WTC11 (cell line): ENCODE measurements around the gene TAF3. TPM values are rescaled to one million over a fixed set of nuclear protein-coding genes. Genes with fewer than 3 reads are reported as not detected.
A peak's percentile ranks its signal among the peaks of the same experiment; 100 is the strongest.
"Not testable (repeated sequence)": the region's sequence is repeated elsewhere in the genome, so short reads cannot be mapped to it uniquely, and the experiment has no call there.

Experiments used
- ATAC-seq: fragments of 200-7000 bp; cut with Tn5 transposase; 2 replicates; pipeline ENCODE4 v1.10.0; 2021; ENCODE audit warnings: mild to moderate bottlenecking, moderate library complexity
- CTCF ChIA-PET: fragments of 300-600 bp; sonication (Branson Sonifier 250); formaldehyde crosslinking; loops from one replicate; lab custom pipeline; 2021; ENCODE audit warnings: antibody characterized with exemption; lab: Charles Lee
- POLR2A ChIA-PET: fragments of 350-600 bp; sonication (Branson Sonifier 250); formaldehyde crosslinking; loops from one replicate; lab custom pipeline; 2021; ENCODE audit warnings: antibody characterized with exemption; lab: Charles Lee
- DNase-seq: peaks from one replicate; pipeline ENCODE4 v3.0.0; 2021; ENCODE audit warnings: low spot score
- H3K27ac Mint-ChIP-seq: 2 replicates; pipeline ENCODE4 v1.8.0; 2021; ENCODE audit warnings: mixed read lengths
- H3K27me3 Mint-ChIP-seq: 2 replicates; pipeline ENCODE4 v1.8.0; 2021; ENCODE audit warnings: low read depth, mild to moderate bottlenecking, moderate library complexity, mixed read lengths
- H3K36me3 Mint-ChIP-seq: 2 replicates; pipeline ENCODE4 v1.8.0; 2021; ENCODE audit warnings: mixed read lengths
- H3K4me1 Mint-ChIP-seq: 2 replicates; pipeline ENCODE4 v1.8.0; 2022; ENCODE audit warnings: mixed read lengths
- H3K4me3 Mint-ChIP-seq: 2 replicates; pipeline ENCODE4 v1.8.0; 2021; ENCODE audit warnings: mild to moderate bottlenecking, moderate library complexity, mixed read lengths
- H3K9me3 Mint-ChIP-seq: 2 replicates; pipeline ENCODE4 v1.8.0; 2021; ENCODE audit warnings: mixed read lengths
- CREB1 ChIP-seq: sonication (generic); formaldehyde crosslinking; IDR thresholded peaks from 2 replicates; pipeline ENCODE4 v1.8.0; 2023; ENCODE audit warnings: mild to moderate bottlenecking, missing genetic modification reagents
- EMX1 ChIP-seq: fragments of 250-450 bp; sonication (Bioruptor Pico); IDR thresholded peaks from 2 replicates; pipeline ENCODE4 v1.8.0; 2021; ENCODE audit warnings: mild to moderate bottlenecking
- FOXJ3 ChIP-seq: sonication (generic); formaldehyde crosslinking; IDR thresholded peaks from 2 replicates; pipeline ENCODE4 v1.9.0; 2021; ENCODE audit warnings: missing genetic modification reagents, mild to moderate bottlenecking, borderline replicate concordance
- HMGA2 ChIP-seq: fragments of 250-450 bp; sonication (Bioruptor Pico); IDR thresholded peaks from 2 replicates; pipeline ENCODE4 v1.4.0; 2021; ENCODE audit warnings: mild to moderate bottlenecking, moderate library complexity
- IRF2 ChIP-seq: sonication (generic); formaldehyde crosslinking; IDR thresholded peaks from 2 replicates; pipeline ENCODE4 v1.8.0; 2022; ENCODE audit warnings: low read depth, missing genetic modification reagents, borderline replicate concordance
- NR3C1 ChIP-seq: sonication (generic); formaldehyde crosslinking; conservative IDR thresholded peaks from 2 replicates; pipeline ENCODE4 v1.8.1; 2023; ENCODE audit warnings: low read depth, mild to moderate bottlenecking, missing genetic modification reagents
- SMAD3 ChIP-seq: sonication (generic); formaldehyde crosslinking; IDR thresholded peaks from 2 replicates; pipeline ENCODE4 v1.8.0; 2022; ENCODE audit warnings: missing genetic modification reagents, mild to moderate bottlenecking, borderline replicate concordance
- SMAD4 ChIP-seq: sonication (generic); formaldehyde crosslinking; IDR thresholded peaks from 2 replicates; pipeline ENCODE4 v1.8.0; 2022; ENCODE audit warnings: mild to moderate bottlenecking, missing genetic modification reagents
- ZNF121 ChIP-seq: sonication (generic); formaldehyde crosslinking; IDR thresholded peaks from 2 replicates; pipeline ENCODE4 v1.8.0; 2023; ENCODE audit warnings: missing genetic modification reagents
- ZNF263 ChIP-seq: sonication (generic); formaldehyde crosslinking; IDR thresholded peaks from 2 replicates; pipeline ENCODE4 v1.8.1; 2022; ENCODE audit warnings: low read depth, mild to moderate bottlenecking, moderate library complexity, missing genetic modification reagents
- ZNF396 ChIP-seq: fragments of 250-450 bp; sonication (Bioruptor Pico); IDR thresholded peaks from 2 replicates; pipeline ENCODE4 v1.8.0; 2021; ENCODE audit warnings: mild to moderate bottlenecking, moderate library complexity, borderline replicate concordance
- total RNA-seq: library from RNA; stranded (reverse); gene quantifications from 3 replicates; pipeline ENCODE4 v1.2.3, GENCODE V29; 2021
- TF ChIP-seq, protein P1 (sequence below): fragments of 250-450 bp; sonication (Bioruptor Pico); IDR thresholded peaks from 2 replicates; pipeline ENCODE4 v2.1.2; 2022; ENCODE audit warnings: mild to moderate bottlenecking, moderate library complexity
- TF ChIP-seq, protein P2 (sequence below): sonication (generic); formaldehyde crosslinking; IDR thresholded peaks from 2 replicates; pipeline ENCODE4 v1.8.0; 2022; ENCODE audit warnings: mild to moderate bottlenecking, missing genetic modification reagents
- TF ChIP-seq, protein P3 (sequence below): sonication (generic); formaldehyde crosslinking; IDR thresholded peaks from 2 replicates; pipeline ENCODE4 v1.8.0; 2022; ENCODE audit warnings: mild to moderate bottlenecking, missing genetic modification reagents
- TF ChIP-seq, protein P4 (sequence below): sonication (generic); formaldehyde crosslinking; IDR thresholded peaks from 2 replicates; pipeline ENCODE4 v1.8.0; 2023; ENCODE audit warnings: mild to moderate bottlenecking, missing genetic modification reagents
- TF ChIP-seq, protein P5 (sequence below): sonication (generic); formaldehyde crosslinking; IDR thresholded peaks from 2 replicates; pipeline ENCODE4 v1.8.1; 2022; ENCODE audit warnings: missing genetic modification reagents, borderline replicate concordance

TAF3 gene
- total RNA-seq, 1 experiment from 2014 or later, result 8.9 TPM

DNA sequence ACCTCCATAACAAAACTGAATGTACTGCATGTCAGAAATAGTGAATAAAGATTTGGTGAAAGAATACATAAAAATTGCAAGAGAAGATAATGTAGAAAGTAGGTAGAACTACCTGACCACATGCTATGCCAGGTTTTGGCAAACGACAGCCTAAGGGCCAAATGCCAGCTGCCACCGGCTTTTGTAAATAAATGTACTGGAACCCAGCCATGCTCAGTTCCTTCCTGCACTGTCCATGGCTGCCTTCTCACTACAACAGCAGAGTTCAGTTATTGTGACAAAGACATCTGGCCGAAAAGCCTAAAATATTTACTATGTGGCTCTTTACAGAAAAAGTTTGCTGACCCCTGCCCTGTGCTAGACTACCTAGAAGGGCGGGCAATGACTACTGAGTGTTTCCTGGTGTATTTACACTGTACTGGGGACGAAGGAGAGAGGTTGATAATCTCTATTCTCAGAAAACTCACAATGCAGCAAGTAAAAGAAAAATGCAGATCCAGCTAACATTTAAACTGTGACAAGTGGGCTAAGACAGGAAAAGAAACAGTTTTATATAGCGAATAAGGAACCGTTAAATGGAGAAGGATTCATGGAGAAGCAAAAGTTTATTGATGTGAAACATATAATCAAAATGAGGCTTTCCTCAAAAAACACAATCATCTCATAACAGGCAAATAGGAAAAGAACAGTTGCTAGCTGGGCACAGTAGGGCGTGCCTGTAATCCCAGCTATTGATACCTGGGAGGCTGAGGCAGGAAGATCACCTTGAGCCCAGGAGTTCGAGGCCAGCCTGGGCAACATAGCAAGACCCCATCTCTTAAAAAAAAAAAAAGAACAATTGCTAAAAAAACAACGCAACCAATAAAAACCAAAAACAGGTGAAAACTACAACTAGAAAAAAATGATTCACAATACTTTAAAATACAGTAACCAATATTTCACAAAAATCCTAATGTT lies 44.2 kb upstream of the TAF3 start:
- ATAC-seq (no peak), DNase-seq (no peak)
- ChIA-PET POLR2A (no interaction called here), CTCF (interaction anchor here (1.2 kb wide), 1 partner anchor 18 kb away, joined by 3 read pairs; no protein-coding TSS in a partner anchor)
- H3K9me3 Mint-ChIP-seq, result no peaks in the 10 kb centered on the region
- H3K36me3 Mint-ChIP-seq, result peaks cover 61% of the 10 kb centered on the region
- H3K4me1 Mint-ChIP-seq, result no peaks in the 10 kb centered on the region
- no peak overlapping the region for H3K4me3 Mint-ChIP-seq
- H3K27ac Mint-ChIP-seq, result no peak overlapping the region
- no peaks in the 10 kb centered on the region for H3K27me3 Mint-ChIP-seq
- TF ChIP-seq, protein P1, sequence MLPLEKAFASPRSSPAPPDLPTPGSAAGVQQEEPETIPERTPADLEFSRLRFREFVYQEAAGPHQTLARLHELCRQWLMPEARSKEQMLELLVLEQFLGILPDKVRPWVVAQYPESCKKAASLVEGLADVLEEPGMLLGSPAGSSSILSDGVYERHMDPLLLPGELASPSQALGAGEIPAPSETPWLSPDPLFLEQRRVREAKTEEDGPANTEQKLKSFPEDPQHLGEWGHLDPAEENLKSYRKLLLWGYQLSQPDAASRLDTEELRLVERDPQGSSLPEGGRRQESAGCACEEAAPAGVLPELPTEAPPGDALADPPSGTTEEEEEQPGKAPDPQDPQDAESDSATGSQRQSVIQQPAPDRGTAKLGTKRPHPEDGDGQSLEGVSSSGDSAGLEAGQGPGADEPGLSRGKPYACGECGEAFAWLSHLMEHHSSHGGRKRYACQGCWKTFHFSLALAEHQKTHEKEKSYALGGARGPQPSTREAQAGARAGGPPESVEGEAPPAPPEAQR, result no peak
- peak; percentile 73; the same call in 1 of the 2 replicates for TF ChIP-seq ZNF121 (CRISPR knock-in tag)

DNA sequence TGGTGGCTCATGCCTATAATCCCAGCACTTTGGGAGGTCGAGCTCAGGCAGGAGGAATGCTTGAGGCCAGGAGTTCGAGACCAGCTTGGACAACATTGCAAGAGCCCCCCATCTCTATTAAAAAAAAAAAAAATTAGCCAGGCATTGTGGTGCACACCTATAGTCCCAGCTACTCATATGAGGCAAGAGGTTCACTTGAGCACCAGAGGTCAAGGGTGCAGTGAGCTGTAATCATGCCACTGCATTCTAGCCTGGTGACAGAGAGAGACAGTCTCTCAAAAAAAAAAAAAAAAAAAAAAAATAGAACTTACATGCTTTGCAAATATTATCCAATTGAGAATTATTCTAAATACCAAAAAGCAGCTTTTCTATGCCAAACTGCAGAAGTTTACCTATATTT lies 41.5 kb upstream of the TAF3 start:
- CTCF ChIA-PET, result interaction anchor here (1.5 kb wide), 1 partner anchor 20 kb away, joined by 5 read pairs; no protein-coding TSS in a partner anchor
- POLR2A ChIA-PET, result no interaction called here
- Mint-ChIP-seq H3K9me3 (no peaks in the 10 kb centered on the region), H3K4me3 (no peak overlapping the region), H3K36me3 (peaks cover 66% of the 10 kb centered on the region), H3K27ac (no peak overlapping the region), H3K27me3 (no peaks in the 10 kb centered on the region), H3K4me1 (no peaks in the 10 kb centered on the region)
- TF ChIP-seq SMAD4 (CRISPR knock-in tag) (no peak), EMX1 (CRISPR knock-in tag) (no peak), HMGA2 (CRISPR knock-in tag) (no peak), FOXJ3 (CRISPR knock-in tag) (no peak), IRF2 (no peak), CREB1 (CRISPR knock-in tag) (no peak), ZNF121 (CRISPR knock-in tag) (no peak), NR3C1 (no peak)
- TF ChIP-seq, protein P2, sequence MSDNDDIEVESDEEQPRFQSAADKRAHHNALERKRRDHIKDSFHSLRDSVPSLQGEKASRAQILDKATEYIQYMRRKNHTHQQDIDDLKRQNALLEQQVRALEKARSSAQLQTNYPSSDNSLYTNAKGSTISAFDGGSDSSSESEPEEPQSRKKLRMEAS, result no peak
- TF ChIP-seq, protein P3, sequence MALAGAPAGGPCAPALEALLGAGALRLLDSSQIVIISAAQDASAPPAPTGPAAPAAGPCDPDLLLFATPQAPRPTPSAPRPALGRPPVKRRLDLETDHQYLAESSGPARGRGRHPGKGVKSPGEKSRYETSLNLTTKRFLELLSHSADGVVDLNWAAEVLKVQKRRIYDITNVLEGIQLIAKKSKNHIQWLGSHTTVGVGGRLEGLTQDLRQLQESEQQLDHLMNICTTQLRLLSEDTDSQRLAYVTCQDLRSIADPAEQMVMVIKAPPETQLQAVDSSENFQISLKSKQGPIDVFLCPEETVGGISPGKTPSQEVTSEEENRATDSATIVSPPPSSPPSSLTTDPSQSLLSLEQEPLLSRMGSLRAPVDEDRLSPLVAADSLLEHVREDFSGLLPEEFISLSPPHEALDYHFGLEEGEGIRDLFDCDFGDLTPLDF (CRISPR knock-in tag), result no peak
- TF ChIP-seq, protein P1, result no peak
- no peak for ATAC-seq
- DNase-seq, result no peak

DNA sequence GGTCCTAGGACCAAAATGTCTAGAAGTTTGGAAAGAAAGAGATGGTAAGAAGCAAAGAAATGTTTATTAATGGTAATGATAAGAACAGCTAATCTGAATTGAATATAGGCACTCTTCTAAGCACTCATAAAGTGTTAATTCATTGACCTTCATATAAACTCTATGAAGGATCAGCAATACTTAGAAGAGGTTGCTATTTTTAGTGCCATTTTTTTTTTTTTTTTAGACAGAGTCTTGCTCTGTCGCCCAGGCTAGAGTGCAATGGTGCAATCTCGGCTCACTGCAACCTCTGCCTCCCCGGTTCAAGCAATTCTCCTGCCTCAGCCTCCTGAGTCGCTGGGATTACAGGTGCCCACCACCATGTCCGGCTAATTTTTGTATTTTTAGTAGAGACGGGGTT lies 36.1 kb upstream of the TAF3 start:
- DNase-seq, POLR2A ChIA-PET, H3K27ac Mint-ChIP-seq, H3K4me1 Mint-ChIP-seq, CTCF ChIA-PET, H3K27me3 Mint-ChIP-seq, H3K4me3 Mint-ChIP-seq, ATAC-seq, H3K9me3 Mint-ChIP-seq: not testable (repeated sequence)
- peaks cover 33% of the 10 kb centered on the region for H3K36me3 Mint-ChIP-seq

DNA sequence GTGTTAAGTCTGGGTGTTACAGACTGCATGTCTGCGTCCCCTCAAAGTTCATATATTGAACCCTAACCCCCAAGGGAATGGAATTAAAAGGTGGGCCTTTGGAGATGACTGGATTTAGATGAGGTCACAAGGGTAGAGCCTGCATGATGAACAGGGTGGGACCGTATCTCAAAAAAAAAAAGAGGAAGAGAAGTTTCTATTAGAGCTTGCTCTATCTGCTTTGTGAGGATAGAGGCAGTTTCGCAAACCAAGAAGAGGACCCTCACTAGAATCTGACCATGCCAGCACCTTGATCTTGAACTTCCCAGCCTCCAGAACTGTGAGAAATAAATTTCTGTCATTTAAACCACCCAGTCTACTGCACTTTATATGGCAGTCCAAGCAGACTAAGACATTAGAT lies 31.9 kb upstream of the TAF3 start:
- POLR2A ChIA-PET, result no interaction called here
- Mint-ChIP-seq H3K27me3 (no peaks in the 10 kb centered on the region), H3K4me3 (no peak overlapping the region), H3K4me1 (peaks cover 22% of the 10 kb centered on the region), H3K9me3 (no peaks in the 10 kb centered on the region), H3K36me3 (peaks cover 3% of the 10 kb centered on the region), H3K27ac (no peak overlapping the region)
- CTCF ChIA-PET, result no interaction called here
- ATAC-seq (no peak), DNase-seq (no peak)
- TF ChIP-seq ZNF396 (no peak), ZNF263 (CRISPR knock-in tag) (no peak), SMAD3 (CRISPR knock-in tag) (no peak), NR3C1 (no peak)
- TF ChIP-seq, protein P4, sequence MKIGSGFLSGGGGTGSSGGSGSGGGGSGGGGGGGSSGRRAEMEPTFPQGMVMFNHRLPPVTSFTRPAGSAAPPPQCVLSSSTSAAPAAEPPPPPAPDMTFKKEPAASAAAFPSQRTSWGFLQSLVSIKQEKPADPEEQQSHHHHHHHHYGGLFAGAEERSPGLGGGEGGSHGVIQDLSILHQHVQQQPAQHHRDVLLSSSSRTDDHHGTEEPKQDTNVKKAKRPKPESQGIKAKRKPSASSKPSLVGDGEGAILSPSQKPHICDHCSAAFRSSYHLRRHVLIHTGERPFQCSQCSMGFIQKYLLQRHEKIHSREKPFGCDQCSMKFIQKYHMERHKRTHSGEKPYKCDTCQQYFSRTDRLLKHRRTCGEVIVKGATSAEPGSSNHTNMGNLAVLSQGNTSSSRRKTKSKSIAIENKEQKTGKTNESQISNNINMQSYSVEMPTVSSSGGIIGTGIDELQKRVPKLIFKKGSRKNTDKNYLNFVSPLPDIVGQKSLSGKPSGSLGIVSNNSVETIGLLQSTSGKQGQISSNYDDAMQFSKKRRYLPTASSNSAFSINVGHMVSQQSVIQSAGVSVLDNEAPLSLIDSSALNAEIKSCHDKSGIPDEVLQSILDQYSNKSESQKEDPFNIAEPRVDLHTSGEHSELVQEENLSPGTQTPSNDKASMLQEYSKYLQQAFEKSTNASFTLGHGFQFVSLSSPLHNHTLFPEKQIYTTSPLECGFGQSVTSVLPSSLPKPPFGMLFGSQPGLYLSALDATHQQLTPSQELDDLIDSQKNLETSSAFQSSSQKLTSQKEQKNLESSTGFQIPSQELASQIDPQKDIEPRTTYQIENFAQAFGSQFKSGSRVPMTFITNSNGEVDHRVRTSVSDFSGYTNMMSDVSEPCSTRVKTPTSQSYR (CRISPR knock-in tag), result no peak
- TF ChIP-seq, protein P5, sequence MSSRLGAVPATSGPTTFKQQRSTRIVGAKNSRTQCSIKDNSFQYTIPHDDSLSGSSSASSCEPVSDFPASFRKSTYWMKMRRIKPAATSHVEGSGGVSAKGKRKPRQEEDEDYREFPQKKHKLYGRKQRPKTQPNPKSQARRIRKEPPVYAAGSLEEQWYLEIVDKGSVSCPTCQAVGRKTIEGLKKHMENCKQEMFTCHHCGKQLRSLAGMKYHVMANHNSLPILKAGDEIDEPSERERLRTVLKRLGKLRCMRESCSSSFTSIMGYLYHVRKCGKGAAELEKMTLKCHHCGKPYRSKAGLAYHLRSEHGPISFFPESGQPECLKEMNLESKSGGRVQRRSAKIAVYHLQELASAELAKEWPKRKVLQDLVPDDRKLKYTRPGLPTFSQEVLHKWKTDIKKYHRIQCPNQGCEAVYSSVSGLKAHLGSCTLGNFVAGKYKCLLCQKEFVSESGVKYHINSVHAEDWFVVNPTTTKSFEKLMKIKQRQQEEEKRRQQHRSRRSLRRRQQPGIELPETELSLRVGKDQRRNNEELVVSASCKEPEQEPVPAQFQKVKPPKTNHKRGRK (CRISPR knock-in tag), result no peak
- TF ChIP-seq, protein P3 (CRISPR knock-in tag), result no peak
